Hematopoietic multipotent progenitor cell treated with erythropoietin and hydrocortisone succinate and interleukin-3 and kit ligand, for 4 days (in vitro differentiated cells): ENCODE data around the gene NFASC.
A peak's percentile ranks its signal among the peaks of the same experiment; 100 is the strongest.

Source experiments
- DNase-seq: peaks from one replicate; pipeline ENCODE4 v3.0.0-alpha.2; 2015

Gene NFASC

DNA sequence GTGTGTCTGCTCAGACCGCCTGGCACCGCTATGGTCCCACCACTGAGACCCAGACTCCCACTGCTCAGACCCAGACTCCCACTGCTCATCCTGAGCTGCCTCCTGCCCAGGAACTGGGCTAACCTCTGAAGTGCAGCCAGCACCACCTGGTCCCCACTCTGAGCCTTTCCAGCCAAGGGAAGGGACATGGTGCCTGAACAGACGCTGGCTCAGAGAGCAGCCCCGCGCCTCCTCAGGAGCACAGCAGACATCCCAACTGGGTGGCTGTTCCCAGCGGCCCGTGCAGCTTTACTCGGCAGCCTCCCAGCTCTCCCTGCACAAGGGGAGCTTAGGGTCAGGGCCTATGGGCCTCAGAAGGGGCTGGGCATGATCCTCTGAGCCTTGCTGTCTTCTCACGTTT, 144.6 kb downstream of the NFASC start:
- no peak for DNase-seq

DNA sequence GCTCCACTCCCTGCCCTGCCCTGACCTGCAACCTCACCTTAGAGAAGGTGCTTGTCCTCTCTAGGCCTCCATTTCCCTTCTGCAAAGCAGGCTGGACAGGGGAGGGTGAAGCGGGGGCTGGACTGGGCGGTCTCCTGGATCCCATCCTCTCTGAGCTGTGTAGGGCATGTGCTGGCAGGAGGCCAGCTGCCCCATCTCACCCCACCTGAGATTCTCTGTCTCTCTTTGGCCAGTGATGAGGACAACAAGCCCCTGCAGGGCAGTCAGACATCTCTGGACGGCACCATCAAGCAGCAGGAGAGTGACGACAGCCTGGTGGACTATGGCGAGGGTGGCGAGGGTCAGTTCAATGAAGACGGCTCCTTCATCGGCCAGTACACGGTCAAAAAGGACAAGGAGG, 145.4 kb downstream of the NFASC start:
- no peak for DNase-seq

DNA sequence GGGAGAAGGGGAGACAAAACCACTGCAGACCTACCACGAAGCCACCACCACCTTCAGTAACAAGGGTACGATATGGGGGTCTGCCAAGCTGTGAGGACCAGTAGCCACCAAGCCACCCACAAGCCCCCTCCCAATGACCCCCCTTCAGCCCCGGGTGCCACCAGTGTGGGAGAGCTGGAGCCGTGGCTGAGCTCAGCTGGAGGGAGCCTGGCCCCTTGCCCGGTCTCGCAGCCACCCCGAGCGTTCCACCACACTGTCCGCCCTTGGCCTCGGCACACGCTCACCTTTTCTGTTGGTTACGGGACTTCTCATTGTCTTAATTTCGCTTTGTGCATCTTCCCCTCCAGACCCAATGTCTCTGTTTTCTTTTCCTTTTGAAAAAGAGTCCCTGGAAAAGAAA, 145.9 kb downstream of the NFASC start:
- DNase-seq: no peak

DNA sequence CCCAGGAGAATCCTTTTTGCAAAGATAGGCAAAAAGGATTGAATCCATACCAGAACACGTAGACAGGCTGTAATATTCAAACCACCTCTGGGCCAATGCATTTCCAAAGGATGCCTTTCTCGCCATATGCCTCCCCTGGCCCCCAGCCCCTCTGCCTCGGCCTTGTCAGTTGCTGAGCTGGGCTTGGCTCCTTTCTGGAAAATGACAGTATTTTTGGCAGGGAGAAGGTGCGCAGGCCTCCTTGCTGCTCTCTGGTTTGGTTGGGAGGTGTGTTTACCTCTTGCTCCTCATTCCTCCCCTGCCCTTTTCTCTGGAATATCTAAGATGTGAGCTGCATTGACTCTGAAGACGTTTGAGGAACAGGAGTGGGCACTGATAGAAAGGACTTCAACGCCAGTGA, 146.3 kb downstream of the NFASC start:
- DNase-seq: no peak

DNA sequence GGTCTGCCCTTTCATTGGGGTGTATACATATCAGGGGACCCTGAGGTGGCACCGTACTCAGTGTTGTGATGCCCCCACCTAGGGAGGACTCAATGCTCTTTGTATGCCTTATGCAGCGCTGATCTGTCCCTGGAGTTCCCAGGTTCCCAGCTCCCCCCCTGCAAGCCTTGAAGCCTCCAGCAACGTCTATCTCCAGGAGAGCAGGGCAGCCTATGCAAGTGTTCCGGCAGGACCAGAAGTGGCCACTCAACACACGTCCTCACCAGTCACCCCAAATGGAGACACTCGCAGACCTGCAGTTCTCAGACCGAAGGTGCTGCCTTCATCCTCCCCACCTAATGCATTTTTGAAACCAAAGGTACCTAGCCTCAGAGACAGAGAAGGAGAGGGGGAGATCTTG, 147.1 kb downstream of the NFASC start:
- DNase-seq: no peak

DNA sequence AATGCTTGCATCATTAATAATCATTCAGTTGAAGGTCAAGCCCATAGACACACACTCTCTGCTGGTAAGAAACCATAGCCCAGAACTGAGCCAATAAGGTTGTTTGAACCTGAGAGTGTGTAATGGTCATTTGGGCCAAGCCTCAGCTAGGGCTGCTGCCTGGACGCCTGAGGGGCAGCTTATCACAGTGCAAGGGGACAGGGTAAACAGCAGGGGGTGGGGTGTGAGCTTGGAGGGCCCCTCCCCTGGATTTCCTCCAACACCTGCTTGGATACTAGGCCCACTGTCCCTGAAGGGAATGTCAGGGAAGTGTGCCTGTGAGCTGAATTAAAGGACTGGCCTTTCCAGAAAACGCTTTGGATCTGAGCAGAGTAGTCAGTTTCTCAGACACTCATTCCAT, 147.7 kb downstream of the NFASC start:
- DNase-seq: no peak

DNA sequence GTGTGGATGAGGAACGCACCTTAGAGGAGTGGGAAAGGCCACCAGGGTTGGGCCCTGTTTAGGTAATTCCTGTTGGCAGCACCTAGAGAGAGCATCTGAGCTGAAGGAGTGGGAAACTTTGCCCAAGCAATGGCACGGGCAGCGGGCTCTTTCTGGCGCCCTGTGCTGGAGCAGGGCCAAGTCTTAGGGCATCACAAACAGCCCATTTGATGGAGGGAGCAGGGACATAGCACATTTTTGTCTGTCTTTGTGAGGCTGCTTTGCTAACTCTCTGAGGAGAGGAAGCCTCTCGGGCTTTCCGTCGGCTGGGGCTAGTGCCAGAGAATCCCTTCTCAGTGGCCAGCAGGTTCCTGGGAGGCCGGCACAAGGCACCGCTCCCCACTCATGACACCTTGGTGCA, 149.8 kb downstream of the NFASC start:
- no peak for DNase-seq

DNA sequence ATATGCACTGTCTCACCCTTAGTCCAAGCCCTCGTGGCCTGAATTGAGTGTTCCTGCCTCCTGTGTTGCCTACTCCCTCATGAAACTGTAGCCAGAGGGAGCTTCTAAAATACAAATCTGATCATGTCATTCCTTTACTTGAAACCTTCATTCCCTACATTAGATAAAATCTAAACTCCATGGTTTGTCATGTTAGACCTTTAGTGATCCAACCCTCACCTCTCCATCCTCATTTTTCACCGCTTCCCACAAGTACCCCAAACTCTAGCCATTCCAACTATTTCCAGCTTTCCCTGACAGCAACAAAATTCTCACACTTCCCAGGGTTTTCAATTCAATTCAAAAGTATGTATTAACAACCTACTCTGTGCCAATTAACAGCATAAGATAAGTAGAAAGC, 154.0 kb downstream of the NFASC start:
- no peak for DNase-seq

DNA sequence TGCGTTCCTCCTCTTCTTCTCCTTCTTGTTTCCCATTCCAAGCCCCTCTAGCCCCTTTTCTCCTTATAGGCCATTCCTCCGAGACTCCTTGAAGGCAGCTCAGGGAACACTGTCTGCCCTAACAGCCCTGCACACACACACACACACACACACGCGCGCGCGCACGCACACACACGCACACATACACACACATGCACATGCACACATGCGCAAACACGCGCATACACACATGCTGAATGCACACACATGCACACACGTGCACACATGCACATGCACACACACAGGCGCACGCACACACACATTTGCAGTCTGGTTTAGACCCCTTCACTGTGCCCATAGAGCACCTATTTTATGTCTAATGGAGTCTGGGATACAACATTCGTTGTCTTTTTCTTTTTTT, 154.6 kb downstream of the NFASC start:
- no peak for DNase-seq

DNA sequence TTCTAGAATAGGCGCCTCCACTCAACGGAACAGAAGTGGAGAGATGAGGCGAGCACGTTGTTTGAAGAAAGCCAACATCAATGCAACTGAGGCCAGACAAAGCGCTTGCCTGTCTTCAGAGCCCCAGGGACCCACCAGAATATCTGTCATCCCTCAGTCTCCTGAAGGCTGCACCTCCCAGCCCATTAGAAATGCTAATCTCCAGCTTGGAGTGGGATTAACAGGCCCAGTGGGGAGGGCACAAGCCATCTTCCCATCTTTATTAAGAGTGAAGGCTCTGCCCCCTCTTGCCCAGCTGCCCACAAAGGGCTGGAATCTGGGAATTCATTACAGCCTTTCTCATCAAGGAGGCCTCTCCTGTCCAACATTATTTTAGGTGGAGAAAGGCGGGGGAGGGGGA, 155.5 kb downstream of the NFASC start:
- DNase-seq: no peak

DNA sequence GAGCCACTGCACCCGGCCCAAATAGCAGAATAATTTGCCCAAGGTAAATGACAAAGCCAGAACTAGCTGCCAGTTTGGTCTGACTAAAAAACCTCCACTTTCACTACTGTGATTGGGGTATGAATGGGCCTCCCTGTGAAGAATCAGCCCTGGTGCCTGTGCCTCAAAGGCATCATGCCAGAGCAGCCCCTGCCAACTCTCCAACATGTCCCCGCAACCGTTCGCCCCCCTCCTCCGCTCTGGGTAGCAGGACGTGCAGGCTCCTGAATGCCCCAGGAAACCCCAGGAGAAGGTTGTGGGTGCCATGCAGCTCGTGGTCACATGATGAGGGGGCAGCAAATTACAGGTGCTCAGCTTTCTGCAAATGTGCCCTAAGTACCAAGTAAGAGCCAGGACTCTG, 157.7 kb downstream of the NFASC start:
- no peak for DNase-seq

DNA sequence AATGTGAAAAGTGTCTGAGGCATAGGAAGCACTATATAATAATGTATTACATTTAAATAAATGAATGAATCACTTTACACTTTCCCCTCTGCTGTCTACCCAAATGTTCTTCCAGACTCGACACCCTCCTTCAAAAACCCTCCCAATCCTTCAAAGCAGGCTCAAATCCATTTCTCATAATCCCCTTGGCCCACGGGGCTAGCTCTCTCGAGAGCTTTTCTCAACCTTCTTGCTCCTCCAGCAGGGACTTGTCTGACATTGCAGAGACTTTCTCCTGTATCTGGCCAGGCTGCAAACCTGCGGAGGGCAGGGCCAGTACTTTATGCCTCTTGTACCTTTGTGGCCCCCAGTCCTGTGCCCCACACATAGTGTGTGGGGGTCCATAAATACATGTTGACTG, 158.3 kb downstream of the NFASC start:
- no peak for DNase-seq

DNA sequence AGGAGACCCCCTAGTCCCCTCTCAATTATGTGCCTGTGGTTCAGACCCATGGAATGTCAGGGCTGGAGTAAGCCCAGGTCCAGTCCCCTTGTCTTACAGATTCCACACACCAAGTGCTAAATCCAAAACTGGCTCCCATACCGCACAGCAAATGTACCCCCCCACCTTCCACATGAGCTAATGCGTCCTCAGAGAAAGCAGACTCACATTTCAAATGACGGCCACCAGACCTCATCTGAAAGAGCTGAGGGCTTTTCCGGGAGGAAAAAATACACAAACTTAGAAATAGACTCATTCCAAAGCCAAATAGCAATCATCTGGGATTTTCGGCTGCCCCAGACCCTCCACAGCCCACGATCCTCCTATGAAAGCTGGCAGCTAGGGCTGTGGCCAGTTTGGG, 159.6 kb downstream of the NFASC start:
- DNase-seq: no peak

DNA sequence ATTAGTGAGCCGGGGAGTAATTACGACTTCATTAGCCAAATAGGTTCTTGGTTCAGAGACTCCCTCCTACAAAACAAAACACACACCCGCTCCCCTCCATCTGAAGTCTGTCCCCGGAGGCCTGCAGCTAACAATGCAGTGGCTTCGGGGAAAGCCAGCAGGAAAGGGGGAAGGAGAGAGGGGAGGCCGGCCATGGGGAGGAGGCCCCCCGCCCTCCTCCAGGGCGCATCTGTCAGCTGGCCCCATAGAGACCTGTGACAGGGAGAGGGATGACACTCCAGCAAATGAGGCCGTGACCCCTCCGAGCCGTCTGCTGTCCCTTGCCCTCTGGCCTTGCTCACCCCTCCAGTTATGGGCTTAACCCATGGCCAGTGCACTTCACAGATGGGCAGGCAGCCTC, 160.2 kb downstream of the NFASC start:
- no peak for DNase-seq

DNA sequence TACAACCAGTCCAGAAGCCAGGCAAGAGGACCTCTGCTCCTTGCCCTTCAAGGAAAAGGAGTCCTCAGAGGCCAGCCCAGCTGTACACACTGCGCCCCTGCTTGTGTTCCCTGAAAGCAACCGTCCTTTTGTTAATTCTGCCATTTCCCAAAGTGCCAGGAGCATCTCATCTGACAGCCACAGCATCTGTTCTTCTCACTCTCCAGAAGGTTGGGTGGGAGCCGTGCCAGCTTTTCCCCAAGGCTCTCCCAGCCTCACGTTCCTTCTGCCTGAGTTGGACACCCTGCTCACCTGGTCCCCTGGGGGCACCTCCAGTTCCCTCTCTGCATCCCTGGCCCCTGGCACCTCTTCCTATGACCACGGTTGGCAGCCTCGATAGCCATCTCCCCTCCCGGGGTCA, 161.8 kb downstream of the NFASC start:
- no peak for DNase-seq

DNA sequence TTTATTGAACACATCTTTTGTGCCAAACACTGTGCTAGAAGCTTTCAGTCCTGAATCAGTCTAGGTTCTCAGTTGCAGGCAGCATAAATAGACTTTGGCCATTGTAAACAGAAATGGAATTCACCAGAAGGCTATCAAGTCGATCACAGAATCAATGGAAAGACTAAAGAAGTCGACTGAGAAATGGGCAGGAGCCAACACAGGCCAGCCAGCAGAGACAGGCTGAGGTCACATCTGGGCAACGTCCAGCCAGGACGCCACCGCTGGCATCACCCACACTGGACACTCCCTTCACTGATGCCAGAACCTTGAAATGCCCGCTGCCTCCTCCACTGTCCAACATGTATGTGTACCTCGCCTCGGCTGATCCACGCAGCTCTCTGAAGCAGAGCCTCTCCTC, 166.9 kb downstream of the NFASC start:
- no peak for DNase-seq

DNA sequence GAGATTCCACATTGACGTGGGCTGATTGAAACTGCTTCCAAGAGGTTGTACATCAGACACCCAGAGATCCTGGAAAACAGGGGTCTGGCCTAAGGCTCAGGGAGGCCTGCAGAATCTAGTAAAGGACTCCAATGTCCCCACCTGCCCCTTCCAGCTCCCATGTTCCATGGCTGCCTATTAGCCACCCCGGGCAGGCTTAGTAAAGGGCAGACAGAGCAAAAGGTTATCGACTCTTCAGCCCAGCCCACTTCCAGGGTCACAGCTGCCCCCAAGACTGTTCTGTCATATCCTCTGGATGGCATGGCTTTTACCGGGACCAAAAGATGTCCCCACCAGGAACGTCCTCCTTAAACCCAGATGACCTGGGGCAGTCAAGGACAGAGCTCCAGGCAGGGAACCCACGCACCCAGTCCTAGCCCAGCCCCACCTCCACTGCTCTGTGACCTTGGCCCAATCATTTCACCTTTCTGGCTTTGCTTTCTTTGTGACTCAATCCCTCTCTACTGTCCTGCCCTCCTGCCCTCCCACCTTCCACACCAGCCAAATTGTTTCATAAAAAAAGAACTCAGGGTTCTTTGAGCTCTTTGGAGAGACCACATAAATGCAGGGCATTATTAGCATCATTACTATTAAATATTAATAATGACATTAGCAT, 167.6 kb downstream of the NFASC start:
- DNase-seq: no peak

DNA sequence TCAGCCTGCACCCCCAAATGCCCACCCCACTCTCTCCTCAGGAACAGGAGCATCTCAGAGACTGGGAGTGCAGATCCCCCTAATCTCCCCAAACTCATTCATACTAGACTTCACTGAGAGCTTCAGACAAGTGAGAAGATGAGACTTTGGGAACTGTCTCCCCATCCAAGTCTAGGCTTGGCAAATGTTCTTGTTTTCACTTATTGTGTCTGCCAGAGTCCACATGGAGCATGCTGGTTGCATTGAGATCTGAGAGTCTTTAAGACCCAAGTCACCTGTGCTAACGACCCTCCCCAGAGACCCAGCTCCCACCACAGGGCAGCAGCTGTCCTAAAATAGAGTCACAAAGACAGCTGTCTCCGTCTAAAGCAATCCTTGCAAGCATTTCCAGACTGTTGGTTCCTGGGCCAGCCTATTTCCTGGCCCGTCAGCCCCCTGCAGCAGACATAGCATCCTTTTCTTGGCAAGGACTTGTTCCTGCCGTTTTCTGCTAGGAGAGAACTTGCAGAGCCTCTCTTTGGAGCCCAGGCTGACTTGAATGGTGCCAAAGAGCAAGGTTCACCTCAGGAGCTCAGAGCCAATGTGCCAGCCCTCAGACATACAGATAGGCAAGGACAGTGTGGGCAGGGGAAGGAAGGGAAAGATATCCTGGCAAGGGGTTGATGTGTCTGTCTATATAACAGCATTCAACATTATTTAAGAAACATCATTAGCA, 170.5 kb downstream of the NFASC start:
- DNase-seq: no peak

DNA sequence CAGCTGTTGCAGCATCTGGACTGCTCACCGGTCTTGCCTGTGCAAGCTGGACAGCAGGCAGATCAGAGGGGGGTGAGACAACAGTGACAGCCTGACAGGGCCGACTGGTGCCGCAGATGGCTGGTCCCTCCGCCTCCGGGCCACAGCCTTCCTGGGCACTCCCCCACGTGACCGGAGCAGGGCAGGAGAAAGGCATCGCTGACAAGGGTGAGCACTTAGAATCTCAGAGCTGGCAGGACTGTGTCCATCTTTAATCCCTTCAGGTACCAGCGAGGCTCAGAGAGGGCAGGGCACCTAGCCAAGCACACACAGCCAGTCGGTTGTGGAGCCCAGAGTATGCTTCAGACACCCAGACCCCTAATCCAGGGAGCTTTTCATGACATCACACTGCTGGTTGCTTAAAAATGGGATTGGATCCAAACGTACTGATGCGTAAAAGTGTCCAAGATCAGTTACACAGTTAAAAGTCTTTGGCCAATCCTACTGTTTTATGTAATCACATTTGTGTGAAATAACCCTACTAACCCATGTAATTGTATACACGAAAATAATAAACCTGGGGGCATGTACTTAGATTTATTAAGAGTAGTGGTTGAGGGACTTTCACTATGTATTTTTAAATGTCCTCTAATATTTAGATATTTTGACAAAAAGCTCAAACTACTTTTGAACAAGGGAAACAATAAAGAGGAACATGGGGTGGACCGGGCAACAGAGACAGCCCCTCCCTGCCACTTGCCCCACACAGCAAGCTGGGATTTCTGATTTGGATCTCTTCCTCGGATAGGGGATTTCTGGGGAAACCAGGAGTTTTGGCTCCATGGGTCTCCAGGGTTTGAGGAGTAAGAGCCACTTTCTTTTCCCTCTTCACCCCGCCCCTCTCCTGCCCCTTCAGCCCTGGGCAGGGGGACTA, 171.6 kb downstream of the NFASC start:
- DNase-seq: no peak

DNA sequence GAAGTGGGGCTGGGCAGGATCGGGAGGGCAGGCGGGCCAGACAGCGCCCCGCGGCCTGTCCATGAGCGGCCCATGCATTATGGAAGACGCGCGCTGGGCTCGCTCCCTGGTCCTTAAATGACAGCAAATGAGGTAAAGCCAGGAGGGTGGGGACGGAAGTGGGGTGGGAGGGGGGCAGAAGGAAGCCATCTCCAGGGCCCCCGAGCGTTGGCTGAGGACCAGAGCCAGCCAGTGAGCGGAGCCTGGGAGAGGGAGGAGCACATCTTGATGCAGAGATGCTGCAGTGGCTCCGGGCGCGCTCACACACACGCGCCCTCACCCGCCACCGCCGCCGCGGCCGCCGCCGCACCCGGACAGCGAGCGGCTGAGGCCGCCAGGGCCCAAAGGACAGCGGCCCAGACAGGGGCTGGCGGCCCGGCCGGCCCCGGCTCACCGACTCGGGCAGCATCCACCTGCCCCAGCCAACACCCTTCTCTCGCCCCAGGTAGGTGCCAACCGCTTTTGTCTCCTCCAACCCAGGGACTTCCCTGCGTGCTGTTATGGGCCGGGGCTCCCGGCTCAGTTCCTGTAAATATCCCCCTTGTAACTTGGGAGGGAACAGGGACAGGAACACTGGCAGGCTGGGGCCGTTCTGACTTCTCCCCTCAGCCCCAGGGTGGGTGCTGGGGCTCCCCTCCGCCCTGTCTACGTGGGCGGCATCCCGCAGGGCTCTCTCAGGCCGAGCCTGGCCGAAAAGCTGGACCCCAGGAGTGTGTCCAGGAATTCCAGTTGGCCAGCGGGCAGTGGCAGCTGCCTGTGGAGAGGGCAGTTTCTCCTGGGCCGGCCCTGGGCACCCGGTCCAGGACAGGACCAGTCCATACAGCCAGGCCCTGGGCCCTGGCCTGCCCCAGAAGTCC, 172.5 kb downstream of the NFASC start, which contains the start of gene CNTN2:
Gene CNTN2 (plus strand): TSS at position 302 of the 896 bp plus-strand sequence. CDS start 9,974 bp downstream, outside the sequence.
- peak; percentile 41 for DNase-seq

DNA sequence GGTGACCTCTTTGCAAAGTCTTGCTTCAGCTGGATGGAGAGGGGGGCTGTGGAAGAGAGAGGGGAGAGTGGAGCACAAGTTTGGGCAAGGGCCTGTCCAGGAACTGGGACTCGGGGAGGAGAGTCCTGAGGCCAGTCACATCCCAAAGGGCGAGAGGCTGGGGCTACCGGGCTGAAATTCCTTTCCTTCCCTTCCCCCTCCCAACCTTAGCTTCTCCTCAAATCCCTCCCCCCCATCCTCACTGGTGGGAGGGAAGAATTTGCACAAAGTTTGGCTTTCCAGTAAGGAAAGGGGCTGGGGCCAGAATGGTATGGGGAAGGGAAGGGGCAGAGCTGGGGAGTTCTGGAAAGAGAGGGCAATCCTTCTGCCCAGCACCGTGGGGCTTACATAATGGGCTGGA, 173.2 kb downstream of the NFASC start:
- no peak for DNase-seq

DNA sequence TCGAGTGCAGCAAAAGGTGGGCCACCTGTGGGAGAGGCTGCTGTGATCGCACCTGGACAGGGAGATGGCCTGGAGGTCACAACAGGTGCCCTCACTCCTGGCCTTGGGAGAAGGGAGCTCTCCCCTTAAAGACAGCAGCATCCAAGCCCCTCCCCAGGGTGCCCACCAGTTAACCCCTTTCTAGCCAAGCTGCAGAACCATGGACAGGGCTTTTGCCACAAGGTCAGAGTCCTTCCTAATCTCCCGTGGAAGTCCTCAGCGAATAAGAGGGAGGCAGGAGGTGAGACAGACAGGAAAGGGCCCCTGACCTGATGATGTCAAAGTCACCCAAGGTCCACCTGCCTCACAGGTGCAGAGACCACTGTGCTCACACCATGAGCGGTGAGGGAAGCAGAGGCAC, 174.1 kb downstream of the NFASC start:
- peak; percentile 10 for DNase-seq

DNA sequence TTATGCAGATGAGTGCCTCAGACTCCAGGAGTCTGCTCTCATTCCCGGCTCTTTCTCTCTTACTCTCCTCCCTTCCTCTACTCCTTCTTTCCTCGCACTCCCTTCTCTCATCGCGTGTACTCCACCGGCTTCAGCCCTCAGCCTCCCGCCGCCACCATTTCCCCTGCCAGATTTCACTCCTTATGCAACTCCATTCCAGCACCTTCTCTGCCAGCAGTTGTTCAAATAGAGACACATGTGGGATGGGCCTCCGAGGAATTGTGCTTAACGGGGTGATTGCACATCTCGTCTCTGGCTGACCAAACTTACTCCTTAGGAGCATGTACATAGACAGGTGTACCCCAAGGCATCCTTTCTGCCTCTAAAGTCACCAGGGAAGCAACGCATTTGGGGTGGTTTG, 174.5 kb downstream of the NFASC start:
- no peak for DNase-seq
